ENCODE results near the gene CFAP65. TPM values are rescaled to one million over a fixed set of nuclear protein-coding genes. Genes with fewer than 3 reads are reported as not detected.

Gene CFAP65
- total and polyA plus RNA-seq, 2 of the 13 experiments (the other 11 are each of a cell fraction or from before 2014, with no cell fraction given) = 0.05 TPM; not detected in 1

DNA sequence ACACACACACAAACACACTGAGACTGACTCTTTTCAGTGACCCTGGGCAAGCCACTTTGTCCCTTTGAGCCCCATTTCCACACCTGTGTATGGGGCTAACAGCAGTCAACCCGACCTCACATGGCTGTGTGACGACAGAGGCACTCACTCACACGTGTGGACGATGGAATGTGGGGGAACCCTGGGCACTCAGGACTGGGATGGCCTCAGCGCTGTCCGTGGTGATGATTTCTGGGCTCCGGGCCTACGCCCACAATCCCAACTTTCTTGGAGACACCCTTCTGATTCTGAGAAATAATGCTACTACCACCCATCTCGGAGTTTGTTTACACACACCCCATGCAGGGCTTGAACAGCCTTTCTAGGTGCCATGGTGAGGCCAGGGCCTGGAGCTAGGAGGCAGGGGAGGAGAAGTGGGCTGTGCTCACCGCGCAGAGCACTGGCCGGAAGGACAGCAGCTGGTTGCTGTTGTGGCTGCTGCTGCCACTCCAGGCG, 49.6 kb downstream of the CFAP65 start (continued):
- TF ChIP-seq, protein P1, sequence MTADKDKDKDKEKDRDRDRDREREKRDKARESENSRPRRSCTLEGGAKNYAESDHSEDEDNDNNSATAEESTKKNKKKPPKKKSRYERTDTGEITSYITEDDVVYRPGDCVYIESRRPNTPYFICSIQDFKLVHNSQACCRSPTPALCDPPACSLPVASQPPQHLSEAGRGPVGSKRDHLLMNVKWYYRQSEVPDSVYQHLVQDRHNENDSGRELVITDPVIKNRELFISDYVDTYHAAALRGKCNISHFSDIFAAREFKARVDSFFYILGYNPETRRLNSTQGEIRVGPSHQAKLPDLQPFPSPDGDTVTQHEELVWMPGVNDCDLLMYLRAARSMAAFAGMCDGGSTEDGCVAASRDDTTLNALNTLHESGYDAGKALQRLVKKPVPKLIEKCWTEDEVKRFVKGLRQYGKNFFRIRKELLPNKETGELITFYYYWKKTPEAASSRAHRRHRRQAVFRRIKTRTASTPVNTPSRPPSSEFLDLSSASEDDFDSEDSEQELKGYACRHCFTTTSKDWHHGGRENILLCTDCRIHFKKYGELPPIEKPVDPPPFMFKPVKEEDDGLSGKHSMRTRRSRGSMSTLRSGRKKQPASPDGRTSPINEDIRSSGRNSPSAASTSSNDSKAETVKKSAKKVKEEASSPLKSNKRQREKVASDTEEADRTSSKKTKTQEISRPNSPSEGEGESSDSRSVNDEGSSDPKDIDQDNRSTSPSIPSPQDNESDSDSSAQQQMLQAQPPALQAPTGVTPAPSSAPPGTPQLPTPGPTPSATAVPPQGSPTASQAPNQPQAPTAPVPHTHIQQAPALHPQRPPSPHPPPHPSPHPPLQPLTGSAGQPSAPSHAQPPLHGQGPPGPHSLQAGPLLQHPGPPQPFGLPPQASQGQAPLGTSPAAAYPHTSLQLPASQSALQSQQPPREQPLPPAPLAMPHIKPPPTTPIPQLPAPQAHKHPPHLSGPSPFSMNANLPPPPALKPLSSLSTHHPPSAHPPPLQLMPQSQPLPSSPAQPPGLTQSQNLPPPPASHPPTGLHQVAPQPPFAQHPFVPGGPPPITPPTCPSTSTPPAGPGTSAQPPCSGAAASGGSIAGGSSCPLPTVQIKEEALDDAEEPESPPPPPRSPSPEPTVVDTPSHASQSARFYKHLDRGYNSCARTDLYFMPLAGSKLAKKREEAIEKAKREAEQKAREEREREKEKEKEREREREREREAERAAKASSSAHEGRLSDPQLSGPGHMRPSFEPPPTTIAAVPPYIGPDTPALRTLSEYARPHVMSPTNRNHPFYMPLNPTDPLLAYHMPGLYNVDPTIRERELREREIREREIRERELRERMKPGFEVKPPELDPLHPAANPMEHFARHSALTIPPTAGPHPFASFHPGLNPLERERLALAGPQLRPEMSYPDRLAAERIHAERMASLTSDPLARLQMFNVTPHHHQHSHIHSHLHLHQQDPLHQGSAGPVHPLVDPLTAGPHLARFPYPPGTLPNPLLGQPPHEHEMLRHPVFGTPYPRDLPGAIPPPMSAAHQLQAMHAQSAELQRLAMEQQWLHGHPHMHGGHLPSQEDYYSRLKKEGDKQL (CRISPR knock-in tag; IDR thresholded peaks at IDR 0.05; ENCODE audit: low read depth) = no peak

DNA sequence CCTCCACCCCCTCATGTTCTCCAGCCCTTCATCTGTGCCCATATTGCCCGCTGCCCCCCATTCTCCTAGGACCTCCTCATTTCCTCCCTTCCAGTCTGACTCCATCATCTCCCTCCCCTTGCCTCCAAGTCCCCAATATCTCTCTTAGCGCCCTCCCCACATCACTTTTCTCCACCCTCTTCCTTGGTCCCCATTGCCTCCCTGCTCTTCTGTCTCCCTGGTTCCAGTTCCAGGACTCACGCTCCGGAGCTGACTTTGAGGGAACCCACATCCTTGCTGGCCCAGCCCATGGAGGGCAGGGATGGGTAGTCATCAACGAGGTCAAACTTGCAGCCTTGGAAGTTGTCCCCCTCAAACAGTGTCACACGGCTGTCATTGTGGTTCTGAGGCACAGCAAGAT, 50.7 kb downstream of the CFAP65 start:
- H3K27ac ChIP-seq (ENCODE audit: extremely low read length, insufficient read depth, low read length) = no peak overlapping the region
- peaks cover 18% of the 10 kb centered on the region; the same call in 1 of the 2 replicates for H4K20me1 ChIP-seq (ENCODE audit: insufficient read depth, low read length)
- no peak overlapping the region for H3K4me2 ChIP-seq (ENCODE audit: low read depth, low read length)
- no peaks in the 10 kb centered on the region for H3K9me3 ChIP-seq (ENCODE audit: low read length)
- no TSS peak for BruUV-seq (replicated peaks)
- DNase-seq (ENCODE audit: low spot score) (no peak), ATAC-seq (no peak), FAIRE-seq (no peak)
- no peak for TF ChIP-seq RFXANK (CRISPR knock-in tag; IDR thresholded peaks at IDR 0.05)
- TF ChIP-seq, protein P2, sequence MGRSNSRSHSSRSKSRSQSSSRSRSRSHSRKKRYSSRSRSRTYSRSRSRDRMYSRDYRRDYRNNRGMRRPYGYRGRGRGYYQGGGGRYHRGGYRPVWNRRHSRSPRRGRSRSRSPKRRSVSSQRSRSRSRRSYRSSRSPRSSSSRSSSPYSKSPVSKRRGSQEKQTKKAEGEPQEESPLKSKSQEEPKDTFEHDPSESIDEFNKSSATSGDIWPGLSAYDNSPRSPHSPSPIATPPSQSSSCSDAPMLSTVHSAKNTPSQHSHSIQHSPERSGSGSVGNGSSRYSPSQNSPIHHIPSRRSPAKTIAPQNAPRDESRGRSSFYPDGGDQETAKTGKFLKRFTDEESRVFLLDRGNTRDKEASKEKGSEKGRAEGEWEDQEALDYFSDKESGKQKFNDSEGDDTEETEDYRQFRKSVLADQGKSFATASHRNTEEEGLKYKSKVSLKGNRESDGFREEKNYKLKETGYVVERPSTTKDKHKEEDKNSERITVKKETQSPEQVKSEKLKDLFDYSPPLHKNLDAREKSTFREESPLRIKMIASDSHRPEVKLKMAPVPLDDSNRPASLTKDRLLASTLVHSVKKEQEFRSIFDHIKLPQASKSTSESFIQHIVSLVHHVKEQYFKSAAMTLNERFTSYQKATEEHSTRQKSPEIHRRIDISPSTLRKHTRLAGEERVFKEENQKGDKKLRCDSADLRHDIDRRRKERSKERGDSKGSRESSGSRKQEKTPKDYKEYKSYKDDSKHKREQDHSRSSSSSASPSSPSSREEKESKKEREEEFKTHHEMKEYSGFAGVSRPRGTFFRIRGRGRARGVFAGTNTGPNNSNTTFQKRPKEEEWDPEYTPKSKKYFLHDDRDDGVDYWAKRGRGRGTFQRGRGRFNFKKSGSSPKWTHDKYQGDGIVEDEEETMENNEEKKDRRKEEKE (IDR thresholded peaks at IDR 0.05) = no peak
- TF ChIP-seq, protein P3, sequence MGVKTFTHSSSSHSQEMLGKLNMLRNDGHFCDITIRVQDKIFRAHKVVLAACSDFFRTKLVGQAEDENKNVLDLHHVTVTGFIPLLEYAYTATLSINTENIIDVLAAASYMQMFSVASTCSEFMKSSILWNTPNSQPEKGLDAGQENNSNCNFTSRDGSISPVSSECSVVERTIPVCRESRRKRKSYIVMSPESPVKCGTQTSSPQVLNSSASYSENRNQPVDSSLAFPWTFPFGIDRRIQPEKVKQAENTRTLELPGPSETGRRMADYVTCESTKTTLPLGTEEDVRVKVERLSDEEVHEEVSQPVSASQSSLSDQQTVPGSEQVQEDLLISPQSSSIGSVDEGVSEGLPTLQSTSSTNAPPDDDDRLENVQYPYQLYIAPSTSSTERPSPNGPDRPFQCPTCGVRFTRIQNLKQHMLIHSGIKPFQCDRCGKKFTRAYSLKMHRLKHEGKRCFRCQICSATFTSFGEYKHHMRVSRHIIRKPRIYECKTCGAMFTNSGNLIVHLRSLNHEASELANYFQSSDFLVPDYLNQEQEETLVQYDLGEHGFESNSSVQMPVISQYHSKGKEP (CRISPR knock-in tag; IDR thresholded peaks at IDR 0.05) = no peak
- TF ChIP-seq, protein P4, sequence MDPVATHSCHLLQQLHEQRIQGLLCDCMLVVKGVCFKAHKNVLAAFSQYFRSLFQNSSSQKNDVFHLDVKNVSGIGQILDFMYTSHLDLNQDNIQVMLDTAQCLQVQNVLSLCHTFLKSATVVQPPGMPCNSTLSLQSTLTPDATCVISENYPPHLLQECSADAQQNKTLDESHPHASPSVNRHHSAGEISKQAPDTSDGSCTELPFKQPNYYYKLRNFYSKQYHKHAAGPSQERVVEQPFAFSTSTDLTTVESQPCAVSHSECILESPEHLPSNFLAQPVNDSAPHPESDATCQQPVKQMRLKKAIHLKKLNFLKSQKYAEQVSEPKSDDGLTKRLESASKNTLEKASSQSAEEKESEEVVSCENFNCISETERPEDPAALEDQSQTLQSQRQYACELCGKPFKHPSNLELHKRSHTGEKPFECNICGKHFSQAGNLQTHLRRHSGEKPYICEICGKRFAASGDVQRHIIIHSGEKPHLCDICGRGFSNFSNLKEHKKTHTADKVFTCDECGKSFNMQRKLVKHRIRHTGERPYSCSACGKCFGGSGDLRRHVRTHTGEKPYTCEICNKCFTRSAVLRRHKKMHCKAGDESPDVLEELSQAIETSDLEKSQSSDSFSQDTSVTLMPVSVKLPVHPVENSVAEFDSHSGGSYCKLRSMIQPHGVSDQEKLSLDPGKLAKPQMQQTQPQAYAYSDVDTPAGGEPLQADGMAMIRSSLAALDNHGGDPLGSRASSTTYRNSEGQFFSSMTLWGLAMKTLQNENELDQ (CRISPR knock-in tag; IDR thresholded peaks at IDR 0.05; ENCODE audit: borderline replicate concordance) = no peak
- TF ChIP-seq ZNF83 (CRISPR knock-in tag; IDR thresholded peaks at IDR 0.05; ENCODE audit: borderline replicate concordance) = no peak
- H3K79me2 ChIP-seq (ENCODE audit: insufficient read depth, low read length) = no peaks in the 10 kb centered on the region
- POLR2A ChIA-PET = no interaction called here
- no peak overlapping the region for H3K4me3 ChIP-seq (replicated peaks in 1 of 3; ENCODE audit: insufficient read depth in 1 of 3, low read depth in 2 of 3, low read length in 3 of 3)
- H3K27me3 ChIP-seq (ENCODE audit: control insufficient read depth in 1 of 2, insufficient read depth in 2 of 2, low read length in 2 of 2) = peaks cover 38 to 94% of the 10 kb centered on the region in 2 experiments
- in situ Hi-C loops (cut with HindIII; ENCODE audit: extremely low pct_ligation_motif_present, low pct_unique_long_range_greater_than_20kb) = no loop called here
- H3K9ac ChIP-seq (ENCODE audit: insufficient read depth, low read depth, low read length) = no peak overlapping the region
- intact Hi-C loops (cut with micrococcal nuclease; ENCODE audit: unreplicated experiment) = no loop called here
- H2AFZ ChIP-seq (ENCODE audit: low read length) = no peak overlapping the region
- peaks cover 14% of the 10 kb centered on the region for H3K4me1 ChIP-seq (ENCODE audit: insufficient read depth, low read length)
- H3K36me3 ChIP-seq (replicated peaks in 1 of 2; ENCODE audit: control insufficient read depth in 1 of 2, insufficient read depth in 2 of 2, low read length in 2 of 2) = no peaks in the 10 kb centered on the region
- CTCF ChIA-PET (ENCODE audit: low intra/inter-chr PET ratio, low total read pairs) = no interaction called here
- 6% methylated on average over 6 of the region's 6 CpGs for WGBS (ENCODE audit: low lambda C conversion rate)

All from HepG2 (cell line).